HG03175 (cell line): Measurements from ENCODE around the gene SGMS1.
"Not testable (repeated sequence)": the region's sequence is repeated elsewhere in the genome, so short reads cannot be mapped to it uniquely, and the experiment has no call there.

Experiments
- ATAC-seq: cut with Tn5 transposase; IDR thresholded peaks from one replicate; pipeline ENCODE4 v1.9.1; 2021; ENCODE audit warnings: mild to moderate bottlenecking, moderate library complexity; ENCODE audit not compliant: unreplicated experiment

SGMS1 gene

DNA sequence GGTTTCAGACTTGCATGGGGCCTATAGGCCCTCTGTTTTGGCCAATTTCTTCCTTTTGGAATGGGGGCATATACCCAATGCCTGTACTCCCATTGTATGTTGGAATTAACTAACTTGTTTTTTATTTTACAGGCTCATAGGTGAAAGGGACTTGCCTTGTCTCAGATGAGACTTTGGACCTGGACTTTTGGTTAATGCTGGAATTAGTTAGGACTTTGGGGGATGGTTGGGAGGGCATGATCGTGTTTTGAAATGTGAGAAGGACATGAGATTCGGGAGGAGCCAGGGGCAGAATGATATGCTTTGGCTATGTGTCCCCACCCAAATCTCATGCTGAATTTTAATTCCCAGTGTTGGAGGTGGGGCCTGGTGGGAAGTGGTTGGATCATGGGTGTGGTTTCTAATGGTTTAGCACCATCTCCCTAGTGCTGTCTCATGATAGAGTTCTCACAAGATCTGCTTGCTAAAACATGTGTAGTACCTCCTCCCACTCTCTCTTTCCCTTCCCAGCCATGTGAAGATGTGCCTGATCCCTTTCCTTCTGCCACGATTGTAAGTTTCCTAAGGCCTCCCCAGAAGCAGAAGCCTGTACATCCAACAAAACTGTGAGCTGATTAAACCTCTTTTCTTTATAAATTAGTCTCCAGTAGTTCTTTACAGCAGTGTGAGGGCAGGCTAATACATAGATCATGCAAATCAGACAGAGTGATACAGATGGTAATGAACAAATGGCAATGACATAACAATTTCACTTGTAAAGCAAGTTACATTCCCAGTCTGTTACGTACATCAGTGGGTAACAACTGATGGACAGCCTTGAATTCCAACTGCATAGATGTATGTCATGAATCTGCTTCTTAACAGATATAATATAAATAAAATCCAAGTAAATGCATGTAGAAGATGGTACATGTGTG lies 146.2 kb downstream of the SGMS1 start:
- no peak for ATAC-seq

DNA sequence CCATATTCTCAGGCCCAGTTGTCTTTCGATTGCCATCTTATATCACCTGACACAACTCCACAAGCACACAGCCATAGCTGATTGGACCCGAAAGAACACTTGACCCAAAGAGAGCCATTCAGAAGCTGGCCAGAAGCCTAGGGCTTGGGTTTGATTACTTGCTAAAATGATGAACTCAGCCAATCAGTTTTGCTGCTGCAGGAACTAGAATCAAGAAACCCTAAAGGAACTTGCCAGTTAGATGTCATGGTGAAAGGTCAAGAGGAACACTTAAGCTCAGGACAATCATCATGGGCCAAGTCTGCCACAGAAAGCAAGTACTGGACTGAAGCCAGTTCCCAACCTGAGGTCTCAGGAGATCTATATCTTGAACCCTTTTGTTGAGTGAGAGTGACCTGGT lies 150.0 kb downstream of the SGMS1 start:
- no peak for ATAC-seq

DNA sequence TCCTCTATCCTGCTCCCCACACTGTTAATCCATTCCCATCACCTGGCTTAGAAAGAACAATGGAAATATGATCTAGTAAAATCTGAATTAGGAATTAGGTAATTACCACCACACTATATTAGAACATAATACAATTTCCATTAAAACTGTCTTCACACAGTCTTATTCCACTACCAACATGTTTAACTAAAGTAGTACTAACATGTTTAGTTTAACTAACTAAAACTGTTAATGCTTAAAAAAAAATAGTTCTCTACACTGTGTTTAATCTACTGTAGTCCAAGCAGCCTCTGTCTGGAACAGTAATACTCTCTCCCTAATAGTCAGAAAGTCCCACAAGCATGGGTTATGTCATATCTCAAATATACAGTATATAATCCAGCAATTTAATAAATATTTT lies 150.8 kb downstream of the SGMS1 start:
- ATAC-seq = no peak

DNA sequence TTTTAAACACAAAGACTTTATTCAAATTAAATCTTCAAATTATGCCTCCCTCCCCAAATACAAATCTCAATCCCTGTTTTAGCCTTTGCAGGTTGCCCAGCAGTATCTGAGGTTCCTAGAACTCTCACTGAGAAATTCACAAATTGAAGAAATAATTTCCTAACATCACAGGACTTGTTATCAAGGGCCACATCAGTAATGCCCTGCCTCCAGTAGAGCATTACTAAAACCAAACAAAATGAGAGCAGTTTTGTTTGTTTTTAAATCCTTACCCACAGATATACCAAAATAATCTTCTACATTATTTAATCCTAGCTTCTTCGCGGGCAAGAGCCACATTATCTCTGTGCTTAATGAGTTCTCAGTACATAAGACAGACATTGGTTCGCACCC lies 152.2 kb downstream of the SGMS1 start:
- ATAC-seq = no peak

DNA sequence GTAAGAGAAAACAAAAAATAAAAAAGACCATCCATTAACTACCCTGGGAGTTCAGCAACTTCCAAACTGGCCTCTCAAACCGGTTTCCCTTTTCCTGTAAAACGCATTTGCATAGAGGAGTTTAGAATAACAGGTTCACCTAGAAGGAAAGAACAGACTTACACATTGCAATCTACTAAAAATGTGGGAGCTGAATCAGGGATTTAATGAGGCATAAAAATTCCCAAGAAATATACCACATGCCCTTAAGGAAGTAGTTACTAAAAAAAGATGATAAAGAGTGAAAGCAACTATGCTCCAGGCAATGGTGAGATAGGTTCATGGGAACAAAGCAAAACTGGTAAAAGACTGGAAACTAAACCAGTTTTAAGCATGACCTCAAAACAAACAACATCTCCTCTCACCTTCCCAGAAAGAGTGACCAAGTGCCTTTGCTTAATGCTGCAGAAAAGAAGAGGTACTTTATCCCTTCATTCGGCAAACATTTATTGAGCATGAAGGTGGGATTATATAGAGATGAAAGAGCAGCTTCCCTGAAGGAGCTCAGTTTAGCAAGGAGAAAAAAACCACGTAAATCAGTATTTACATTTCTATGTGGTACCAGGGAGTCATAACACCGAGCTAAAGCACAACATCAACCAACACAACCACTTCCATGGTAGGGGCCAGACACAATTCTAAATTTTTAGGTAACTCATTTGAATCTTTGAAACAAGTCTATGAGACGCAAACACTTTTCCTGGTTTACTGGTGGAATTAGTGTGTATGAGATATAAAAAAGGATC lies 152.8 kb downstream of the SGMS1 start:
- ATAC-seq = no peak

DNA sequence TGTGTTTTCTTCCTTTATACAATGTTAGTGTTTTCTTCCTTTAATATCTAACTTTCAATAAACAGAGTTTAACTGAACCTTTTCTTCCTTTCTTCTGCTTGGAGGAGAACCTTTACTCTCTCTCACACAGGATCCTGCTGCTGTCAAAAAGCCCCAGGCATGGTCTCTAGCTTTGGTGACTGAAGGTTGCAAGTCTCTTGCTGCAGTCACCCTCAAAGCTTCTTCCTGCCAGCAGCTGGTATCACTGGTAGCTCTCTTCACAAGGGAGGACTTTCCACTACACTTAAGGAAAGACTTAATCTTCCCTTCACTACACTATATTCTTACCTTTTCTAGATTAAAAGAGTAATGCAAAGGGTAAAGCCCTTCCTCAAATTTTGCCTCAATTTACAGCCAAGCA lies 153.4 kb downstream of the SGMS1 start:
- ATAC-seq = peak; percentile 61

DNA sequence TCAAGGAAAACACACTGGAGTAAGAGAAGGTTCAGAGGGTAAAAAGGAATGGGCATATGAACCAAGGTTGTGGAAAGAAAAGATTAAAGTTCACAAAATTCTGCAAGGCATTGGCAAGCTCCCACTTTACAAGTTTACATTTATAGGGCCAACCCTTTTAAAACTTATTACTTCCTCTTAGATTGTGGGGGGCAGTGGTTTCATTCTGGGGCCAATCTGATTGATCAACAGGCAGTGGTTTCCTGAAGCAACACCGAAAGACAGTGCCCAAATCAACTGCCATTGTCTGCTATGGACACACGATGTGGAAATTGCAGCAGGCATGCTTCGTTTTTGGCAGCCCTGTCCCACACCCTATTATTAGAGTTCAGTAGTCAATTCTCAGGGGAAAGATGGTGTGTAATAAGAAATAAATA lies 154.0 kb downstream of the SGMS1 start:
- ATAC-seq = no peak

DNA sequence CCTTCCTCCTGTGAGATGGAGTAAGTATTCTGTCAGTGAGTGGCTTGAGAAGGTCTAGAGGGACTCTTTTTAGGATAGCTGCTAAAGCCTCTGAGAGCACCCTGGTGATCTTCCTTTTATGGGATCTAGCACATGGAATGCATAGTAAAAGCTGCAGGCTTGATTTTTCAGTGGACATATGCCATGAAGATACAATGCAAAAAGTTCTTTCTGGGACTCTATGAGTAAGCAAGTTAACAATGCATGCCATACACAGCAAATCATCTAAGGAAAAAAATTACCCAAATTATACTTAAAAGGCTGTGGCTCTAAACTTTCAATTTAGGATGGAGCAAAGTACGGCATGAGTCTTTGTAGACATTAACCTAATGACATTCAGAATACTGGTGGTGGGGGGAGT lies 154.5 kb downstream of the SGMS1 start:
- ATAC-seq = no peak

DNA sequence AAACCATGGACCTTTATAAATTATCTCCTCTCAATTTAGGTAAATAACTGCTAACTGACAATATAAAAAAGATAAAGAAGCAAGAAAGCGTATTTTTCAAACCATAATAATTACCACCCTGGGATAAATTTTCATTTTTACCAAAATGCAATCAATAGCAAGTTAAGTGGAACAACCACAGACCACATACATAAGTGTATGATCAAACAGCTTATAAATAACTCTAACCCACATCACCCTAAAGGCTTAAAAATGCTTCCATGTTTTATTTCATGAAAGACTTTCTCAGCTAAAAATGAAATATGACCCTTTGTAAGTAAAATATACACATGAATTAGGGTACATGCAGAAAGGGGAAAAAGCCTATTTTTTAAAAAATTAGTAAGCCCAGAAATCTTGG lies 156.5 kb downstream of the SGMS1 start:
- ATAC-seq = no peak

DNA sequence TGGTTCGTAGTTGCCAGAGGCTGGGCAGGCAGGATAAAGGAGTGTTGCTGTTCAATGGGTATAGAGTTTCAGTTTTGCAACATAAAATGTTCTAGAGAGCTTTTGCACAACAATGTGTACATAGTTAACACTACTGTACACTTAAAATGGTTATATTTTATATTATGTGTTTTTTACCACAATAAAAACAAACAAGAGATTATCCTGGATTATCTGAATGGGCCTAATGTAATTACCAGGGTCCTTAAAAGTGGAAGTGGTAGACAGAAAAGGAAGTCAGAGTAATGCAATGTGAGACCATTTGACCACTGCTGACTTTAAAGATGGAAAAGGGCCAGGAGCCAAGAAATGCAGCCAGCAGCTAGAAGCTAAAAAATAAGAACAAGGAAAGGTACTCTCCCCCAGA lies 159.7 kb downstream of the SGMS1 start:
- ATAC-seq = no peak

DNA sequence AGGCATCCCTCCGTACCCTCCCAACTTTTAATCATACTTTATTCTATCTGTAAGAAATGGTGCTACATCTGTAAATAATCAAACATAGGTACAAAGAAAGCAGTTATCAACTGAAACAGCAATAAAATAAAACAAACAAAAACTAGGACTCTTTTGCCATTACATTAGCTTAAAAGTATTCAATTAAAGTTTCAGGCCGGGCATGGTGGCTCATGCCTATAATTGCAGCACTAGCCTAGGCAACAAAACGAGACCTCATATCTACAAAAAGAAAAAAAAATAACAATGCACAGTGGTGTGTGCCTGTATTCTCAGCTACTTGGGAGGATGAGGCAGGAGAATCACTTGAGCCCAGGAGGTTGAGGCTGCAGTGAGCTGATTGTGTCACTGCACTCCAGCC lies 161.9 kb downstream of the SGMS1 start:
- ATAC-seq = no peak

DNA sequence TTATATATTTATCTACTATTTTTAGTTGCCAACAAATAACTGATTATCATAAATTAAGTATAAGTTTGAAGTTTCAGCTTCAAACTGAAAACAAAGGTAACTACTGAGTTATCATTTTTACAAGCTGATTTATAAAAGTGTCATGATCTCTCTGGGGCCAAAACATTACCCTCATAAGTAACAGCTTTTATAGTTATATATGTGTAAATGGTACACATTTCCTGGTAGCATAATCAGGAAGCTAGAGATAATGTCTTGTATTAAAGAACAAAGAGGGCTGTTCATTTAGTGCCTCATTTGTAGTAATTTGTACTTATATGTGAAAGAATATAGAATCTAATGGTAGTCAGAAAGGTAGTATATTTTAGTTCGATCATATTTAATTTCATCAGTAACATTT lies 162.6 kb downstream of the SGMS1 start:
- no peak for ATAC-seq

DNA sequence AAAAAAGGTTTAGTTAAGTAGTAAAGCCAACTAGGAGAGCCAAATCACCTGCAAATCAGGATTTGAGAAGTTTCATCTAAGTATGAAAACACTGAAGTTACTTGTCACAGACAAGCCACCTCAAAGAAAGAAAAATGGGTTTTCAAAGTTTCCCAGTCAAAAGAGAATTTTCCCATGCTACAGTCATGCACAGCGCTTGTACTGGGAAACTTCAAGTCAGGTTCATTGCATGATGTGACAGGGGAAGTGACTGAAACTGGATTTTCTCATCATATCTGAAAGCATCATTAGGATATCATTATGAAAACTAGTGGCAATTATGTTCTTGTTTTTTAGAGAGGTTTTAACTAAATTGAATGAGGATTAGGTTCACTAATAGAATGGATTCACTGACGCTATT lies 167.0 kb downstream of the SGMS1 start:
- no peak for ATAC-seq

DNA sequence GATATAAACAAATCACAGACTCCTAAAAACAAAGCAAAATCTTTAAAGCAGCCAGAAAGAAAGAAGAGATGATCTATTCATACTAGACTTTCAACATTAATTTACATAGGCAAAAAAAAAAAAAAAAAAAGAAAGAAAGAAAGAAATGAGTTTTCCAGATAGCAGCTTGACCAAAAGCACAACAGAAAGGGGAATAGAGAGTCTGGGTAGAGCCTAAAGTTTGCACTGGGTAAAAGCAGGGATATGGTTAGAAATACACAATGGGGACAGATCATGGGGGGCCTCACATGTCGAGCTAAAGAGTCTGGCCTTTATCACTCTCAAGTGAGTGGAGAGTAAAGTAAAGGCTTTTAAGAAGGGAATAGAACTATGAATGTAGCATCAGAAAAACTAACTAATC lies 169.8 kb downstream of the SGMS1 start:
- ATAC-seq = no peak

DNA sequence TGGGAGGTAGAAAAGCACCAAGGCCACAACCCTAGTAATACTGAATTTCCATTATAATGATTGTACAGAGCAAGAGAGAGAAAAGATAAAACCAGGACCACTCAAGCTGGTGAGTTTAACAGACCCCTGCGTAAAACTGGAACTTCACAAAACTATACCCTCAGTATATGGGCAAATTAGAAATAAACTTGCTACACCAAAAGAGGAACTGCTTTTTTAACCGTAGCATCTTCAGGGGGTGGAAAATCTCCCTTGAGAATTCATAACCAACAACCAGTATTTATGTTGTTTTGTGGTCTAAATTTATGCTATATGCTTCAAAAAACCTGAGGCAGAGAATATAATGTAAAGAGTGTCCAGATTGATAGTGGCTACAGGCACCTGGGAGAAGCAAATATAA lies 171.2 kb downstream of the SGMS1 start:
- ATAC-seq = peak; percentile 53

DNA sequence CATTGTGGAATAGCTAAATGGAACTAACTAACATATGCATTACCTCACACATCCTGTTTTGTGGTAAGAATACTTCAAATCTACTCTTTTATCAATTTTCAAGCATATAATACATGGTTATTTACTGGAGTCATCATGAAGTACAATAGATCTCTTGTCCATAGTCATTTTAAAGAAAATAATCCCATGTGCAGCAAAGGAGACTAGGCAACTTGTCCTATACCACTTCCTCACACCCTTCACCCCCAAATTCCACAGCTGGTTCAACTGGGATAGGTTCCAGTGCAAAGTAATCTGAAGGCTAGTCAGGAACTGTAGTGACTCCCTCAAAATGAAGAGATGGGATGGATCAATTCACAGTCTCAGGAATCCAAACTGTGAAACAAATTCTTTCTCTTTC lies 176.1 kb downstream of the SGMS1 start:
- ATAC-seq = no peak

DNA sequence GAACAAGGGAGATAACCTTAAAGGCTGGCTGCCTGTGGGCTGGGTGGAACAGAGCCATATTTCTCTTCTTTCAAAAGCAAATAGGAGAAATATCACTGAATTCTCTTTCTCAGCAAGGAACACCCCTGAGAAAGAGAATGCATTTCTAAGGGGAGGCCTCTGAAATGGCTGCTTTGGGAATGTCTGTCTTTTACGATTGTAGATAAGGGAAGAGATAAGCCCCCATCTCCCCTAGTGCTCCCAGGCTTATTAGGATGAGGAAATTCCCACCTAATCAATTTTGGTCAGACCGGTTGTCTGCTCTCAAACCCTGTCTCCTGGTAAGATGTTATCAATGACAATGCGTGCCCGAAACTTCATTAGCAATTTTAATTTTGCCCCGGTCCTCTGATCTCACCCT lies 178.0 kb downstream of the SGMS1 start:
- not testable (repeated sequence) for ATAC-seq

DNA sequence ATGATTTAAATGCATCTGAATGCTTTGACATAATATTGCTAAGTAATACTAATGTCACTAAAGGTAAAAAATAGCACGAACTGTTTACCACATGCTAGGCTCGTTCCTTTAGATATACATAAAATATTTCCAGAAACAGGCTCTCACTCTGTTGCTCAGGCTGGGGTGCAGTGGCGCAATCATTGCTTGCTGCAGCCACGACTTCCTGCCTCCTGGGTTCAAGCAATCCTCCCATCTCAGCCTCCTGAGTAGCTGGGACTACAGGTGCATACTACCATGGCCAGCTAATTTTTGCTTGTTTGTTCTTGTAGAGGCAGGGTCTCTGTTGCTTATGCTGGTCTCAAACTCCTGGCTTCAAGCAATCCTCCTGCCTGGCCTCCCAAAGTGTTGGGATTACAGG lies 183.3 kb downstream of the SGMS1 start:
- ATAC-seq = no peak

DNA sequence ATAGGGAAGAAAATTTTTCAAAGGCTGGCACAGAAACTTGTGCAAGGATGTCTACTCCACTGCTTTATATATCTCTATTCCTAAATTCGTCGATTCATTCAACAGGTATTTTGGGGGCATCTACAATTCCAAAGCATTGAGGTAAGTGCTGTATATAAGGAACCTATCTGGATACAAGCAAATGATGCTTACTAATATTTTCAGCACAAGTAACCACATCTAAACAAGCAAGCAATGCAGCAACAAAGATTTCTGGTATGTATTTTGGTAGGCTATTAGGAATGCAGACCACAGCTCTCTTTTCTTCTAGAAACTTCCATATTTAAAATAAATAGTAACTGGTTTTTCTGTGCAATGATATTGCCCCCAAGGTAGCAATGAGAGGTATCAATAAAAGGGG lies 183.9 kb downstream of the SGMS1 start:
- ATAC-seq = no peak

DNA sequence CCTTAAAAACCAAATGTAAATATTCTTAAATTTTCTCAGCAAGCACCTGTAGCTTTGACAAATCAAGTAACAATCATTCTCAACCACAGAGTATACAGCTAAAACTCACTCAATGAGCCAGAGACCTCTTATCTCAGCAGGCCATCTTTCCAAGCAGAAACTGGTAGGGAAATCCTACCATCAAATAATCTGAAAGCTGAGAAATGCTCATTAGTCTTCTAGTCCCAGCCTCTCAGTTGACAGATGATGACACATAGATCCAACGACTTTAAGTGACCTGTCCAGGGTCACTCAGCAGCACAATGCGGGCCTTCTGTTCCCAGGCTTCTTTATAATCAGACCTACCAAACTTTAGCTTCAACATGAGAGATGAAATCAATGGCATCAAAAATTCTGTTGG lies 184.6 kb downstream of the SGMS1 start:
- no peak for ATAC-seq

DNA sequence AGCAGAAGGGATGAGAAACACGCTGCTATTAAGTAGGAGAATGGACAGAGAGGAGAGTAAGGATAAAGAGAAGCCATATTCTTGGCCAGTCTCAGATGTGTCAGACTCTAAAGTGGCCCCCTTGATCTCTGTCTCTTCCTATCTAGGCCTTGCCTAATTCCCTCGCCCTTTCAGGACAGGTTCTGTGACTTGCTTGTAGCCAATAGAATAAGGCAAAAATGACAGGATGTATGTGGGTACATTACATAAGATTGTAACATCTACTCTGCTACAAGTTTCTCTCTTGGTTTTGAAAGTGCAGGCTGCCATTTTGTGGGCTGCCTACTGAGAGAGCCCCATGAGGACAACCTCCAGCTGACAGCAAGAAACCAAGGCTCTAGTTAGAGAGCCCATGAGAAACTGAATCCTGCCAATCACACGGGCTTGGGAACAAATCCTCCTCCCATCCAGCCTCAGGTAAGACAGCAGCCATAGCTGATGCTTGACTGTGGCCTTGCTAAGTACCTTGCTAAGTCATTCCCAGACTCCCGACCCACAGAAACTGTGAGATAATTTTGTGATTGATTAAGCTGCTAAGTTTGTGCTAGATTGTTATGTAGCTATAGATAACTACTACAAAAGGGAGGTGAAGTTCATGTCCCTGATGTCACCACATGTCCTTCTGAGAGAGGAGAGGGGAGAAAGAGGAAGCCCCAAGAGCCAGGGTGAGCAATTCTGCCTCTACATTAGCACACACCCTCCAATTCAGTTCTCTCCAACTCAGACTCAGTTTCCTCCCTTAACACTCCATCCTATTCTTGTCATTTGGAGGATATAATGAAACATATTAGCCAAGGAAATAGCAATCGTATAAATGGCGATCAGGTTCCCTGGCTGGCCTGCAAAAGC lies 185.5 kb downstream of the SGMS1 start:
- no peak for ATAC-seq
